CD14-positive monocyte (primary cell): ENCODE data around the gene KHK. TPM values are rescaled to one million over a fixed set of nuclear protein-coding genes. Genes with fewer than 3 reads are reported as not detected.

Source experiments
- DNase-seq, 3 donors: peaks; one replicate each; pipeline ENCODE4 v3.0.0-alpha.2; 2011 to 2022
- H2AFZ ChIP-seq: 2 replicates; pipeline ENCODE4 v1.6.0; 2012; ENCODE audit warnings: mild to moderate bottlenecking, low read depth, low read length, inconsistent platforms; ENCODE audit not compliant: insufficient read depth, poor library complexity, severe bottlenecking
- H3K27ac ChIP-seq, 2 donors: 1 replicate in 1 of 2; 2 replicates in 1 of 2; pipeline ENCODE4 v1.5.1; 2012 to 2013; ENCODE audit warnings: low read length in 2 of 2, control low read depth in 1 of 2, inconsistent platforms in 1 of 2, low read depth in 1 of 2, mild to moderate bottlenecking in 1 of 2
- H3K27me3 ChIP-seq, 2 donors: one replicate each; pipeline versions ENCODE4 v1.6.0 to v1.6.1; 2011 to 2013; ENCODE audit warnings: low read length in 2 of 2; ENCODE audit not compliant: control insufficient read depth in 2 of 2, insufficient read depth in 2 of 2
- H3K36me3 ChIP-seq, 2 donors: replicated peaks in 1 of 2; 1 replicate in 1 of 2; 2 replicates in 1 of 2; pipeline versions ENCODE4 v1.5.1 to v1.6.1; 2012 to 2013; ENCODE audit warnings: low read length in 2 of 2, control low read depth in 1 of 2, inconsistent platforms in 1 of 2, mild to moderate bottlenecking in 1 of 2; ENCODE audit not compliant: insufficient read depth in 2 of 2, control insufficient read depth in 1 of 2
- H3K4me1 ChIP-seq, 2 donors: 1 replicate in 1 of 2; 2 replicates in 1 of 2; pipeline versions ENCODE4 v1.5.1 to v1.6.1; 2012 to 2013; ENCODE audit warnings: low read length in 2 of 2, control low read depth in 1 of 2, inconsistent platforms in 1 of 2, mild to moderate bottlenecking in 1 of 2, moderate library complexity in 1 of 2; ENCODE audit not compliant: insufficient read depth in 2 of 2, control insufficient read depth in 1 of 2
- H3K4me2 ChIP-seq: replicated peaks from 2 replicates; pipeline ENCODE3; 2012; ENCODE audit warnings: low read length, moderate library complexity, mild to moderate bottlenecking; ENCODE audit not compliant: poor library complexity, severe bottlenecking; ENCODE audit errors: extremely low read depth
- H3K4me3 ChIP-seq, 3 experiments: fragments of 200-600 bp in 1 of 3; sonication (generic) in 1 of 3; replicated peaks in 1 of 3; 1 replicate in 2 of 3; 2 replicates in 1 of 3; pipeline ENCODE4 v1.5.1; 2011 to 2013; ENCODE audit warnings: low read length in 3 of 3, mild to moderate bottlenecking in 3 of 3, control low read depth in 2 of 3, low read depth in 2 of 3, inconsistent platforms in 1 of 3, moderate library complexity in 1 of 3
- H3K79me2 ChIP-seq: 2 replicates; pipeline ENCODE4 v1.6.0; 2012; ENCODE audit warnings: mild to moderate bottlenecking, control low read depth, inconsistent platforms, low read length, moderate library complexity; ENCODE audit not compliant: insufficient read depth
- H3K9ac ChIP-seq: 2 replicates; pipeline ENCODE4 v1.6.0; 2017; ENCODE audit warnings: low read length, mild to moderate bottlenecking; ENCODE audit not compliant: insufficient read depth, poor library complexity, severe bottlenecking
- H3K9me3 ChIP-seq, 2 donors: replicated peaks in 1 of 2; 1 replicate in 1 of 2; 2 replicates in 1 of 2; pipeline versions ENCODE4 v1.5.1 to v1.6.1; 2012 to 2013; ENCODE audit warnings: low read length in 2 of 2, control low read depth in 1 of 2; ENCODE audit not compliant: control insufficient read depth in 1 of 2, insufficient read depth in 1 of 2
- H4K20me1 ChIP-seq: 2 replicates; pipeline ENCODE4 v1.6.0; 2012; ENCODE audit warnings: mild to moderate bottlenecking, low read length, control low read depth, moderate library complexity; ENCODE audit not compliant: insufficient read depth
- H3K27ac Mint-ChIP-seq, 7 donors: one replicate each; pipeline ENCODE4 v1.8.0; 2020; ENCODE audit warnings: mild to moderate bottlenecking in 7 of 7, mixed read lengths in 7 of 7, moderate library complexity in 6 of 7, inconsistent platforms in 2 of 7
- H3K27me3 Mint-ChIP-seq, 3 donors: one replicate each; pipeline ENCODE4 v1.8.0; 2021 to 2022; ENCODE audit warnings: low read depth in 3 of 3, mild to moderate bottlenecking in 3 of 3, mixed read lengths in 3 of 3, moderate library complexity in 3 of 3, inconsistent platforms in 1 of 3
- H3K36me3 Mint-ChIP-seq, 2 donors: one replicate each; pipeline ENCODE4 v1.8.0; 2020; ENCODE audit warnings: mixed read lengths in 2 of 2, inconsistent platforms in 1 of 2, mild to moderate bottlenecking in 1 of 2
- H3K4me1 Mint-ChIP-seq: one replicate; pipeline ENCODE4 v1.8.0; 2020; ENCODE audit warnings: mild to moderate bottlenecking, mixed read lengths
- H3K4me3 Mint-ChIP-seq, 2 donors: one replicate each; pipeline ENCODE4 v1.8.0; 2020; ENCODE audit warnings: mild to moderate bottlenecking in 2 of 2, mixed read lengths in 2 of 2, moderate library complexity in 1 of 2
- H3K9me3 Mint-ChIP-seq, 7 donors: one replicate each; pipeline ENCODE4 v1.8.0; 2020 to 2022; ENCODE audit warnings: mixed read lengths in 7 of 7, mild to moderate bottlenecking in 6 of 7, moderate library complexity in 6 of 7, inconsistent platforms in 2 of 7
- WGBS: methylation state at CpG from one replicate; pipeline ENCODE4 v1.1.5; 2013; ENCODE audit warnings: missing lambda C conversion rate; ENCODE audit not compliant: insufficient coverage; 5-methylcytosine and 5-hydroxymethylcytosine counted together
- intact Hi-C, 2 donors: fragments of 100-400 bp; cut with micrococcal nuclease; formaldehyde crosslinking; loops; one replicate each; pipeline versions ENCODE4 v1.15.0 to v1.15.1; 2023
- polyA plus RNA-seq, 3 donors: library from polyadenylated mRNA; depleted of rRNA in 1 of 3; unstranded in 2 of 3; stranded (reverse) in 1 of 3; fragments of 300-500 nt in 2 of 3; fragments of >200 nt in 1 of 3; fragmentation: Illumina TruSeq in 2 of 3; gene quantifications; 1 replicate in 2 of 3; 2 replicates in 1 of 3; pipeline ENCODE4 v1.2.3, GENCODE V29; 2012 to 2021
- TF ChIP-seq, protein P1 (sequence below): fragments of 200-600 bp; IDR thresholded peaks from one replicate; pipeline ENCODE4 v1.8.0; 2022; ENCODE audit warnings: antibody characterized with exemption, mild to moderate bottlenecking

Gene KHK
- polyA plus RNA-seq, 3 donors = 3.4 to 7.3 (median 6.6) TPM

- Mint-ChIP-seq H3K4me1 (peaks cover 31% of the 10 kb centered on the region), H3K27me3 (peaks cover 0 to 7% (median 5%) of the 10 kb centered on the region in 3 donors), H3K9me3 (no peaks in the 10 kb centered on the region), H3K36me3 (no peaks in the 10 kb centered on the region), H3K4me3 (peak overlapping the region; percentile 85 to 86), H3K27ac (peak overlapping the region; percentile 31 to 88 (median 85))
- Histone ChIP-seq H4K20me1 (no peaks in the 10 kb centered on the region), H3K4me3 (peak overlapping the region; percentile 56 to 77 (median 71)), H3K36me3 (no peaks in the 10 kb centered on the region), H3K79me2 (no peaks in the 10 kb centered on the region), H3K9ac (peak overlapping the region; percentile 74), H3K27me3 (no peaks in the 10 kb centered on the region), H3K9me3 (no peaks in the 10 kb centered on the region), H3K4me1 (peaks cover 34 to 41% of the 10 kb centered on the region in 2 donors), H3K4me2 (peak overlapping the region; percentile 91), H3K27ac (peak overlapping the region; percentile 70 to 84), H2AFZ (peak overlapping the region; percentile 94)
- intact Hi-C loops = loop anchor here (5.0 kb wide), 2 partner anchors 34 to 126 kb away; partner anchors contain the start of genes AGBL5 (in 2 of the 2), ATRAID (in 1 of the 2) and SLC5A6 (in 1 of the 2)
- DNase-seq = peak; percentile 92 to 94 (median 93)
- under 1% methylated on average over 81 of the region's 81 CpGs for WGBS
- TF ChIP-seq, protein P1, sequence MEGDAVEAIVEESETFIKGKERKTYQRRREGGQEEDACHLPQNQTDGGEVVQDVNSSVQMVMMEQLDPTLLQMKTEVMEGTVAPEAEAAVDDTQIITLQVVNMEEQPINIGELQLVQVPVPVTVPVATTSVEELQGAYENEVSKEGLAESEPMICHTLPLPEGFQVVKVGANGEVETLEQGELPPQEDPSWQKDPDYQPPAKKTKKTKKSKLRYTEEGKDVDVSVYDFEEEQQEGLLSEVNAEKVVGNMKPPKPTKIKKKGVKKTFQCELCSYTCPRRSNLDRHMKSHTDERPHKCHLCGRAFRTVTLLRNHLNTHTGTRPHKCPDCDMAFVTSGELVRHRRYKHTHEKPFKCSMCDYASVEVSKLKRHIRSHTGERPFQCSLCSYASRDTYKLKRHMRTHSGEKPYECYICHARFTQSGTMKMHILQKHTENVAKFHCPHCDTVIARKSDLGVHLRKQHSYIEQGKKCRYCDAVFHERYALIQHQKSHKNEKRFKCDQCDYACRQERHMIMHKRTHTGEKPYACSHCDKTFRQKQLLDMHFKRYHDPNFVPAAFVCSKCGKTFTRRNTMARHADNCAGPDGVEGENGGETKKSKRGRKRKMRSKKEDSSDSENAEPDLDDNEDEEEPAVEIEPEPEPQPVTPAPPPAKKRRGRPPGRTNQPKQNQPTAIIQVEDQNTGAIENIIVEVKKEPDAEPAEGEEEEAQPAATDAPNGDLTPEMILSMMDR = peak; percentile 92
Observed at GRCh38 chr2:27086090-27086723, 365 bp upstream of the KHK start.

- intact Hi-C loops = loop anchor here (5.0 kb wide), 2 partner anchors 36 to 124 kb away; partner anchors contain the start of genes AGBL5 (in 2 of the 2), ATRAID (in 1 of the 2) and SLC5A6 (in 1 of the 2)
- no peak overlapping the region for H3K27ac ChIP-seq
- Mint-ChIP-seq H3K4me3 (no peak overlapping the region), H3K9me3 (no peaks in the 10 kb centered on the region), H3K36me3 (peaks cover 0 to 3% of the 10 kb centered on the region in 2 donors), H3K27me3 (peaks cover 0 to 7% (median 5%) of the 10 kb centered on the region in 3 donors), H3K27ac (no peak overlapping the region), H3K4me1 (peaks cover 23% of the 10 kb centered on the region)
- no peaks in the 10 kb centered on the region for H4K20me1 ChIP-seq
- H3K27me3 ChIP-seq = no peaks in the 10 kb centered on the region
- H3K9ac ChIP-seq = no peak overlapping the region
- H3K79me2 ChIP-seq = no peaks in the 10 kb centered on the region
- no peak overlapping the region for H2AFZ ChIP-seq
- TF ChIP-seq, protein P1 = no peak
- no peak overlapping the region for H3K4me3 ChIP-seq
- H3K36me3 ChIP-seq = no peaks in the 10 kb centered on the region
- H3K4me1 ChIP-seq = peaks cover 18 to 25% of the 10 kb centered on the region in 2 donors
- H3K9me3 ChIP-seq = no peaks in the 10 kb centered on the region
- DNase-seq = no peak
- WGBS = 100% methylated on average over 1 of the region's 5 CpGs
- no peak overlapping the region for H3K4me2 ChIP-seq
Observed at GRCh38 chr2:27087823-27088410, 1.3 kb downstream of the KHK start.
